ENCODE measurements around the gene TVP23A.

DNA sequence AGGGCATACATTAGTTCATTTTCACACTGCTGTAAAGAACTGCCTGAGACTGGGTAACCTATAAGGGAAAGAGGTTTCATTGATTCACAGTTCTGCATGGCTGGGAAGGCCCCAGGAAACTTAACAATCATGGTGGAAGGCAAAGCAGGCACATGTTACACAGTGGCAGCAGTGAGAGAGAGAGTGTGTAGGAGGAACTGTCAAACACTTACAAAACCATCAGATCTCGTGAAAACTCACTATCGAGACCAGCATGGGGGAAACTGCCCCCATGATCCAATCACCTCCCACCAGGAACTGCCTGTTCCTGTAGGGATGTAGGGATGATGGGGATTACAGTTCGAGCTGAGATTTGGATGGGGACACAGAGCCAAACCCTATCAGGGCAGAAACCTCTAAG is 57.7 kb downstream of the TVP23A start:
- TF ChIP-seq POLR2A (IDR thresholded peaks at IDR 0.05), result no peak
- TF ChIP-seq, protein P1, sequence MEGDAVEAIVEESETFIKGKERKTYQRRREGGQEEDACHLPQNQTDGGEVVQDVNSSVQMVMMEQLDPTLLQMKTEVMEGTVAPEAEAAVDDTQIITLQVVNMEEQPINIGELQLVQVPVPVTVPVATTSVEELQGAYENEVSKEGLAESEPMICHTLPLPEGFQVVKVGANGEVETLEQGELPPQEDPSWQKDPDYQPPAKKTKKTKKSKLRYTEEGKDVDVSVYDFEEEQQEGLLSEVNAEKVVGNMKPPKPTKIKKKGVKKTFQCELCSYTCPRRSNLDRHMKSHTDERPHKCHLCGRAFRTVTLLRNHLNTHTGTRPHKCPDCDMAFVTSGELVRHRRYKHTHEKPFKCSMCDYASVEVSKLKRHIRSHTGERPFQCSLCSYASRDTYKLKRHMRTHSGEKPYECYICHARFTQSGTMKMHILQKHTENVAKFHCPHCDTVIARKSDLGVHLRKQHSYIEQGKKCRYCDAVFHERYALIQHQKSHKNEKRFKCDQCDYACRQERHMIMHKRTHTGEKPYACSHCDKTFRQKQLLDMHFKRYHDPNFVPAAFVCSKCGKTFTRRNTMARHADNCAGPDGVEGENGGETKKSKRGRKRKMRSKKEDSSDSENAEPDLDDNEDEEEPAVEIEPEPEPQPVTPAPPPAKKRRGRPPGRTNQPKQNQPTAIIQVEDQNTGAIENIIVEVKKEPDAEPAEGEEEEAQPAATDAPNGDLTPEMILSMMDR (IDR thresholded peaks at IDR 0.05), result no peak

Data from right lobe of liver (tissue), 4 donors.